BLaER1 treated with 17β-estradiol and CSF1 and Interleukin-3, amounts not matched to agents 10 nM and 100 nM (cell line): Measurements from ENCODE around the gene STK32B.

Experiments used
- H3K27ac ChIP-seq, 11 experiments: shearing (Covaris generic); formaldehyde crosslinking; 2 replicates each; pipeline ENCODE4 v1.8.1; 2022
- H3K27me3 ChIP-seq, 11 experiments: shearing (Covaris generic); formaldehyde crosslinking; 2 replicates each; pipeline ENCODE4 v1.8.1; 2022
- H3K36me3 ChIP-seq, 11 experiments: shearing (Covaris generic); formaldehyde crosslinking; 2 replicates each; pipeline ENCODE4 v1.8.1; 2022
- H3K4me1 ChIP-seq, 10 experiments: shearing (Covaris generic); formaldehyde crosslinking; 2 replicates each; pipeline ENCODE4 v1.8.1; 2022
- H3K4me2 ChIP-seq, 11 experiments: shearing (Covaris generic); formaldehyde crosslinking; 2 replicates each; pipeline ENCODE4 v1.8.1; 2022
- H3K4me3 ChIP-seq, 10 experiments: shearing (Covaris generic); formaldehyde crosslinking; 2 replicates each; pipeline ENCODE4 v1.8.1; 2022
- H3K9ac ChIP-seq, 11 experiments: shearing (Covaris generic); formaldehyde crosslinking; 2 replicates each; pipeline ENCODE4 v1.8.1; 2022
- H3K9me3 ChIP-seq, 11 experiments: shearing (Covaris generic); formaldehyde crosslinking; replicated peaks in 1 of 11; 2 replicates each; pipeline ENCODE4 v1.8.1; 2022
- H4K20me1 ChIP-seq, 11 experiments: shearing (Covaris generic); formaldehyde crosslinking; 2 replicates each; pipeline ENCODE4 v1.8.1; 2022
- Cebpa-rat ChIP-seq, 11 experiments: shearing (Covaris generic); IDR thresholded peaks; 2 replicates each; pipeline ENCODE4 v1.8.1; 2022

Gene STK32B

GRCh38 chr4:5096261-5096660, 45.0 kb downstream of the STK32B start:
- no peak for TF ChIP-seq Cebpa-rat (IDR thresholded peaks at IDR 0.05)
- Histone ChIP-seq H4K20me1 (no peaks in the 10 kb centered on the region), H3K4me2 (no peak overlapping the region), H3K9me3 (peaks cover 14 to 37% (median 23%) of the 10 kb centered on the region in 11 experiments; a peak in 21 of 22 replicates), H3K36me3 (0 out of 22 replicates have a peak, but pooled peaks cover 0 to 5% (median 0%) of the 10 kb centered on the region in 11 experiments), H3K4me3 (no peak overlapping the region), H3K27me3 (no peaks in the 10 kb centered on the region), H3K4me1 (no peaks in the 10 kb centered on the region), H3K27ac (no peak overlapping the region), H3K9ac (no peak overlapping the region)

GRCh38 chr4:5098176-5098575, 46.9 kb downstream of the STK32B start:
- Histone ChIP-seq H3K36me3 (0 out of 22 replicates have a peak, but pooled peaks cover 0 to 5% (median 0%) of the 10 kb centered on the region in 11 experiments), H3K4me1 (no peaks in the 10 kb centered on the region; a peak in 1 of 20 replicates), H3K4me2 (no peak overlapping the region), H3K4me3 (no peak overlapping the region), H4K20me1 (no peaks in the 10 kb centered on the region), H3K27me3 (no peaks in the 10 kb centered on the region), H3K9me3 (peaks cover 5 to 27% (median 15%) of the 10 kb centered on the region in 11 experiments; a peak in 17 of 22 replicates), H3K27ac (no peak overlapping the region), H3K9ac (no peak overlapping the region)
- TF ChIP-seq Cebpa-rat (IDR thresholded peaks at IDR 0.05), result no peak

GRCh38 chr4:5100336-5100735, 49.1 kb downstream of the STK32B start:
- Histone ChIP-seq H3K27me3 (no peaks in the 10 kb centered on the region), H3K9me3 (peaks cover 5 to 27% (median 15%) of the 10 kb centered on the region in 11 experiments; a peak in 18 of 22 replicates), H3K36me3 (0 out of 22 replicates have a peak, but pooled peaks cover 0 to 5% (median 0%) of the 10 kb centered on the region in 11 experiments), H3K4me2 (no peak overlapping the region), H3K4me3 (no peak overlapping the region), H4K20me1 (no peaks in the 10 kb centered on the region), H3K27ac (no peak overlapping the region), H3K9ac (no peak overlapping the region), H3K4me1 (no peaks in the 10 kb centered on the region; a peak in 1 of 20 replicates)
- TF ChIP-seq Cebpa-rat (IDR thresholded peaks at IDR 0.05), result no peak

GRCh38 chr4:5100986-5101385, 49.7 kb downstream of the STK32B start:
- H3K9me3 ChIP-seq, result peaks cover 5 to 27% (median 15%) of the 10 kb centered on the region in 11 experiments; a peak in 18 of 22 replicates
- no peak overlapping the region for H3K9ac ChIP-seq
- H3K4me2 ChIP-seq, result no peak overlapping the region
- 0 out of 22 replicates have a peak, but pooled peaks cover 0 to 5% (median 0%) of the 10 kb centered on the region in 11 experiments for H3K36me3 ChIP-seq
- no peaks in the 10 kb centered on the region for H4K20me1 ChIP-seq
- no peaks in the 10 kb centered on the region for H3K27me3 ChIP-seq
- no peak overlapping the region for H3K4me3 ChIP-seq
- H3K27ac ChIP-seq, result no peak overlapping the region
- no peak for TF ChIP-seq Cebpa-rat (IDR thresholded peaks at IDR 0.05)
- H3K4me1 ChIP-seq, result no peaks in the 10 kb centered on the region; a peak in 1 of 20 replicates

GRCh38 chr4:5101571-5101970, 50.3 kb downstream of the STK32B start:
- TF ChIP-seq Cebpa-rat (IDR thresholded peaks at IDR 0.05), result no peak
- H3K9ac ChIP-seq, result no peak overlapping the region
- no peak overlapping the region for H3K27ac ChIP-seq
- H3K9me3 ChIP-seq, result peaks cover 5 to 21% (median 14%) of the 10 kb centered on the region in 11 experiments; a peak in 18 of 22 replicates
- 0 out of 22 replicates have a peak, but pooled peaks cover 0 to 5% (median 0%) of the 10 kb centered on the region in 11 experiments for H3K36me3 ChIP-seq
- no peaks in the 10 kb centered on the region for H3K27me3 ChIP-seq
- no peak overlapping the region for H3K4me3 ChIP-seq
- no peak overlapping the region for H3K4me2 ChIP-seq
- no peaks in the 10 kb centered on the region; a peak in 1 of 20 replicates for H3K4me1 ChIP-seq
- H4K20me1 ChIP-seq, result no peaks in the 10 kb centered on the region

- Histone ChIP-seq H3K27ac (no peak overlapping the region), H4K20me1 (no peaks in the 10 kb centered on the region), H3K9me3 (no peaks in the 10 kb centered on the region; a peak in 2 of 22 replicates), H3K36me3 (no peaks in the 10 kb centered on the region), H3K27me3 (no peaks in the 10 kb centered on the region), H3K4me1 (no peaks in the 10 kb centered on the region), H3K4me3 (no peak overlapping the region), H3K9ac (no peak overlapping the region), H3K4me2 (no peak overlapping the region)
- TF ChIP-seq Cebpa-rat (IDR thresholded peaks at IDR 0.05), result no peak
Observed at GRCh38 chr4:5110901-5111300, 59.6 kb downstream of the STK32B start.

- Histone ChIP-seq H3K36me3 (no peaks in the 10 kb centered on the region), H4K20me1 (no peaks in the 10 kb centered on the region), H3K4me1 (no peaks in the 10 kb centered on the region), H3K9ac (no peak overlapping the region), H3K4me3 (no peak overlapping the region), H3K9me3 (peaks cover 0 to 4% (median 0%) of the 10 kb centered on the region in 11 experiments; a peak in 3 of 22 replicates), H3K4me2 (no peak overlapping the region), H3K27me3 (no peaks in the 10 kb centered on the region), H3K27ac (no peak overlapping the region)
- TF ChIP-seq Cebpa-rat (IDR thresholded peaks at IDR 0.05), result no peak
Observed at GRCh38 chr4:5112333-5113095, 61.2 kb downstream of the STK32B start.

GRCh38 chr4:5114950-5115349, 63.7 kb downstream of the STK32B start:
- no peak overlapping the region for H3K4me2 ChIP-seq
- no peaks in the 10 kb centered on the region for H3K4me1 ChIP-seq
- H3K4me3 ChIP-seq, result no peak overlapping the region
- no peaks in the 10 kb centered on the region for H3K36me3 ChIP-seq
- no peak overlapping the region for H3K27ac ChIP-seq
- peaks cover 0 to 4% (median 0%) of the 10 kb centered on the region in 11 experiments; a peak in 3 of 22 replicates for H3K9me3 ChIP-seq
- H3K9ac ChIP-seq, result no peak overlapping the region
- H3K27me3 ChIP-seq, result no peaks in the 10 kb centered on the region
- no peak for TF ChIP-seq Cebpa-rat (IDR thresholded peaks at IDR 0.05)
- peaks cover 0 to 9% (median 0%) of the 10 kb centered on the region in 11 experiments; a peak in 1 of 22 replicates for H4K20me1 ChIP-seq

GRCh38 chr4:5118091-5118786, 67.0 kb downstream of the STK32B start:
- no peak overlapping the region for H3K27ac ChIP-seq
- no peaks in the 10 kb centered on the region for H3K4me1 ChIP-seq
- peaks cover 0 to 7% (median 0%) of the 10 kb centered on the region in 11 experiments; a peak in 2 of 22 replicates for H3K9me3 ChIP-seq
- peaks cover 0 to 9% (median 0%) of the 10 kb centered on the region in 11 experiments; a peak in 1 of 22 replicates for H4K20me1 ChIP-seq
- no peaks in the 10 kb centered on the region for H3K36me3 ChIP-seq
- no peaks in the 10 kb centered on the region for H3K27me3 ChIP-seq
- H3K4me2 ChIP-seq, result no peak overlapping the region
- no peak overlapping the region for H3K9ac ChIP-seq
- no peak for TF ChIP-seq Cebpa-rat (IDR thresholded peaks at IDR 0.05)
- no peak overlapping the region for H3K4me3 ChIP-seq
